Activated naive CD8-positive, alpha-beta T cell treated with anti-CD3 and anti-CD28 coated beads, Interleukin-2, amount 50 U/mL, for 24 hours (primary cell): Measurements from ENCODE around the gene TMOD2.

Source experiments
- ATAC-seq: fragments of 150-1000 bp; cut with Tn5 transposase; one replicate; pipeline ENCODE4 v1.10.0; 2021
- DNase-seq: peaks from one replicate; pipeline ENCODE4 v3.0.0; 2021
- H3K27ac Mint-ChIP-seq: one replicate; pipeline ENCODE4 v1.8.0; 2021; ENCODE audit warnings: mild to moderate bottlenecking, mixed read lengths
- H3K27me3 Mint-ChIP-seq: one replicate; pipeline ENCODE4 v1.8.0; 2021; ENCODE audit warnings: mixed read lengths
- H3K36me3 Mint-ChIP-seq: one replicate; pipeline ENCODE4 v1.8.0; 2021; ENCODE audit warnings: low read depth, mixed read lengths
- H3K4me1 Mint-ChIP-seq: one replicate; pipeline ENCODE4 v1.8.0; 2021; ENCODE audit warnings: mixed read lengths
- H3K4me3 Mint-ChIP-seq: one replicate; pipeline ENCODE4 v1.8.0; 2021; ENCODE audit warnings: mild to moderate bottlenecking, moderate library complexity, mixed read lengths
- H3K9me3 Mint-ChIP-seq: one replicate; pipeline ENCODE4 v1.8.0; 2021; ENCODE audit warnings: mixed read lengths

The TMOD2 gene

DNA sequence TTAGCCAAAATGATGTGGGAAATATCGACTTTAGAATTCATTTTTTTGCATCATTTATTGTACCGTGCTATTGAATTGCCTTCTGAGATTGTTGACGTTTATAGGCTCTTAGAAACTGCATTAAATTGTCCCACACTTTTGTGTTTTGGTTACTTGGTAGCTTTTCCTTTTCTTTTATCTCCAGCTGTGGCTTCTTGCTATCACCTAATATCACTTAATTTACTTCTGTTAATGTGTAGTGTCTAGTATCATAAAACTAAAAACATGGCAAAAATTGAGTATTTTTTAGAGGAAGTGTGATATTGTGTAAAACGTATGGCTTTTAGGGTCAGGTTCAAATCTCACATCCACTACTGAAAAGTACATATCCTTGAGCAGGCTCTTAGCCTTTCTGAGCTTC is 89.3 kb downstream of the TMOD2 start:
- H3K27ac Mint-ChIP-seq, result no peak overlapping the region
- H3K36me3 Mint-ChIP-seq, result peaks cover 2% of the 10 kb centered on the region
- no peak overlapping the region for H3K4me3 Mint-ChIP-seq
- DNase-seq (no peak), ATAC-seq (no peak)
- peaks cover 85% of the 10 kb centered on the region for H3K4me1 Mint-ChIP-seq
- H3K9me3 Mint-ChIP-seq, result no peaks in the 10 kb centered on the region
- no peaks in the 10 kb centered on the region for H3K27me3 Mint-ChIP-seq

- DNase-seq, result no peak
- Mint-ChIP-seq H3K4me1 (peaks cover 85% of the 10 kb centered on the region), H3K9me3 (no peaks in the 10 kb centered on the region), H3K36me3 (peaks cover 2% of the 10 kb centered on the region), H3K27me3 (no peaks in the 10 kb centered on the region), H3K27ac (peak overlapping the region; percentile 1), H3K4me3 (peak overlapping the region; percentile 14)
- no peak for ATAC-seq
These were observed 90.1 kb downstream of the TMOD2 start for GRCh38 chr15:51841406-51842040.

GRCh38 chr15:51842265-51842664 is 90.9 kb downstream of the TMOD2 start:
- DNase-seq, result no peak
- no peak overlapping the region for H3K4me3 Mint-ChIP-seq
- peaks cover 86% of the 10 kb centered on the region for H3K4me1 Mint-ChIP-seq
- H3K27ac Mint-ChIP-seq, result peak overlapping the region; percentile 56
- H3K27me3 Mint-ChIP-seq, result no peaks in the 10 kb centered on the region
- H3K36me3 Mint-ChIP-seq, result peaks cover 2% of the 10 kb centered on the region
- ATAC-seq, result peak; percentile 41
- H3K9me3 Mint-ChIP-seq, result no peaks in the 10 kb centered on the region

DNA sequence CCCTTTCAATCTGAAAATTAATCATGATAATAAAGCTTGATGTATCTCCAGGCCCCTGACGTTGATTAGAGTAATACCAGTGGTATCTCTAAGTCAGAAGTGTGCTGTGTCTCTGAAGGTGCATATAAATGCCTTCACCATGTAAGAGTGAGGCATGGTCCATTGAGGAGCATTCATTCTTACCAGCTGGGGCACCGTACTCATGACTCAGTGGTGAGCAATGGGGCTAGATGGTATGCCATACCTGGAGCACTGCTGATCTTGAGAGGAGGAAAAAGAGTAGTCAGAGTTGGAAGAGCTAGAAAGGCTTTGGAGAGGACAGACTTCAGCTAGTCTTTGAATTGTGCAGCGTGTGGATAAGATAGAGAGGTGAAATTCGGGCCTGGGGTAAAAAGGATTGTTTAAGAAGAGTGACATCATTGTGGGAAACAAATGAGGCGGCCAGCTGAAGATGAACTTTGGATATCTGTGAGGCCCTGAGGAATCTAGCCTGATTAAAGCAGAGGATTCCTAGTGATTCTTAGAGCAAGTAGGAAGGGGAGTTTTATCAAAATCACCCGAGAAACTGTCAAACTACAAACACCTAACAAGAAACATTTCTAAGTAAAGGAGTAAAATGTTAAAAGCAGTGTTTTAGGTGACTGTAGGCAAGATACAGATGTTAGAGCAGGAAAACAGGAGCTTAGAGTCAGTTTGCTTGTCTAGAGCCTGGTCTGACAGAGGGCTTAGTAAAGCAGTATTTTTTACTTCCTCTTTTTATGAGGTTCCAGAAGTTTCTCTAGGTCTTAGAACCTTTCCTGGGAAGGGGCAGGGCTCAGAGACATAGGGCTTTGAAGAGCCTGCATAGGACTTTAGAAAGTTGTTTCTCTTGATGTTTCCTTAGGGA is 91.7 kb downstream of the TMOD2 start:
- Mint-ChIP-seq H3K9me3 (no peaks in the 10 kb centered on the region), H3K4me1 (peaks cover 84% of the 10 kb centered on the region), H3K27ac (peak overlapping the region; percentile 15), H3K27me3 (no peaks in the 10 kb centered on the region), H3K4me3 (no peak overlapping the region), H3K36me3 (peaks cover 2% of the 10 kb centered on the region)
- DNase-seq, result no peak
- ATAC-seq, result peak; percentile 94

GRCh38 chr15:51844747-51845426 is 93.5 kb downstream of the TMOD2 start:
- no peaks in the 10 kb centered on the region for H3K27me3 Mint-ChIP-seq
- peak overlapping the region; percentile 3 for H3K27ac Mint-ChIP-seq
- H3K9me3 Mint-ChIP-seq, result no peaks in the 10 kb centered on the region
- no peak for DNase-seq
- peaks cover 79% of the 10 kb centered on the region for H3K4me1 Mint-ChIP-seq
- ATAC-seq, result no peak
- peaks cover 6% of the 10 kb centered on the region for H3K36me3 Mint-ChIP-seq
- no peak overlapping the region for H3K4me3 Mint-ChIP-seq

- Mint-ChIP-seq H3K9me3 (no peaks in the 10 kb centered on the region), H3K36me3 (peaks cover 7% of the 10 kb centered on the region), H3K4me3 (no peak overlapping the region), H3K4me1 (peaks cover 80% of the 10 kb centered on the region), H3K27me3 (no peaks in the 10 kb centered on the region), H3K27ac (peak overlapping the region; percentile 83)
- no peak for DNase-seq
- no peak for ATAC-seq
These were observed 94.7 kb downstream of the TMOD2 start for GRCh38 chr15:51846066-51846462.

DNA sequence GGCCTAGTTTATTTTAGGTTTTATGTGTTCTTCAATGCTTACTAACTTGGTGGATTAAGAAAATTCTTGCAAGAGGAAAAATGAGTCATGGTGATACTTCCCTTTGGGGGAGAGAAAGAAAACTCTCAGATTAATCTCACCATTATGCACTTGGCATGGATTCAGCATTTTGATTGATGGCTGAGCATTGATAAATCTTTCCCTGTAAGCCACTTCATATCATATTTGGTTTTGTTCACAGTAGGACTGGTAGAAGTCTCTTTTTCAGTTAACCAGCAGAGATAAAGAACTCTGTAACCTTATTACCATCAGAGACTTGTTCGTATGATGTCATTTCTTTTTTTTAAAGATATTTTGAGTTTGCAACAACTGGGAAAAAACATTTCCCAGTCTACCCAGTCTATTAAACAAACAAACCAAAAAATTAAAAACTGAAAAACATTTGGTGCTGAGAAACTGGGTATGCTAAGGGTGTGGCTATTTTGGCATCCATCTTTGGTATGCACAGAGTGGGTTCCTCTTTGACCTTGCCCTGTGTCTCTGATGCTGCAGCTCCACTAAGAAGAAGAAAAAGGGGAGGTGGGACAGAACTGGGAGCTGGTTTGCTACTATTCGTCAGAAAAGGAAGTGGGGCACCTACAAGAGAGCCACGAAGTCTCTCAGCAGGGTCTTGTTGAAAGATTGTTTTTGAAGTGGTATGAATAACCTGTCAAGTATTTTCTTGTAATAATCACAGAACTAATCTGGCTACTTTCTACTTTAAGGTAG is 95.2 kb downstream of the TMOD2 start:
- Mint-ChIP-seq H3K36me3 (peaks cover 8% of the 10 kb centered on the region), H3K27ac (peak overlapping the region; percentile 83), H3K9me3 (no peaks in the 10 kb centered on the region), H3K4me1 (peaks cover 76% of the 10 kb centered on the region), H3K27me3 (no peaks in the 10 kb centered on the region), H3K4me3 (peak overlapping the region; percentile 12)
- ATAC-seq (peak; percentile 47), DNase-seq (no peak)

- DNase-seq, result no peak
- Mint-ChIP-seq H3K27me3 (no peaks in the 10 kb centered on the region), H3K9me3 (no peaks in the 10 kb centered on the region), H3K4me1 (peaks cover 66% of the 10 kb centered on the region), H3K4me3 (no peak overlapping the region), H3K27ac (no peak overlapping the region), H3K36me3 (peaks cover 6% of the 10 kb centered on the region)
- ATAC-seq, result no peak
These were observed 97.4 kb downstream of the TMOD2 start for GRCh38 chr15:51848811-51849210.

DNA sequence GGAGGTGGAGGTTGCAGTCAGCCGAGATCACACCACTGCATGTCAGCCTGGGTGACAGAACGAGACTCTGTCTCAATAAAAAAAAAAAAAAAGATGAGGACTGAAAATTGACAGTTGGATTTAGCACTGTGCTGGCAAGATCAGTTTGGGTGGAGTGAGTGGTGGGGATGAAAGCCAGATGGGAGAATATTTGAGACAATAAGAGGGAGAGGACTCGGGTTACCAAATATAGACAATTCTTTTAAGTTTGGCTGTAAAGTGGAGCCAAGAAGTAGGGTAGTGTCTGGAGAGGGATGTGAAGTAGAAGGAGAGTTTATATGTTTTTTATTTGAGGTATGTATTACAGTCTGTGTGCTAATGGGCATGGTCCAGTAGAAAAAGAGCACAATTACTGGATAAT is 98.5 kb downstream of the TMOD2 start:
- ATAC-seq (no peak), DNase-seq (no peak)
- H3K27ac Mint-ChIP-seq, result no peak overlapping the region
- peaks cover 59% of the 10 kb centered on the region for H3K4me1 Mint-ChIP-seq
- no peaks in the 10 kb centered on the region for H3K9me3 Mint-ChIP-seq
- H3K4me3 Mint-ChIP-seq, result no peak overlapping the region
- H3K27me3 Mint-ChIP-seq, result no peaks in the 10 kb centered on the region
- peaks cover 6% of the 10 kb centered on the region for H3K36me3 Mint-ChIP-seq

GRCh38 chr15:51853998-51854397 is 102.6 kb downstream of the TMOD2 start:
- H3K4me1 Mint-ChIP-seq, result peaks cover 43% of the 10 kb centered on the region
- H3K9me3 Mint-ChIP-seq, result no peaks in the 10 kb centered on the region
- no peaks in the 10 kb centered on the region for H3K27me3 Mint-ChIP-seq
- H3K36me3 Mint-ChIP-seq, result peaks cover 3% of the 10 kb centered on the region
- ATAC-seq (no peak), DNase-seq (no peak)
- no peak overlapping the region for H3K4me3 Mint-ChIP-seq
- H3K27ac Mint-ChIP-seq, result no peak overlapping the region

- Mint-ChIP-seq H3K9me3 (no peaks in the 10 kb centered on the region), H3K4me1 (peaks cover 41% of the 10 kb centered on the region), H3K4me3 (no peak overlapping the region), H3K27me3 (no peaks in the 10 kb centered on the region), H3K36me3 (peaks cover 9% of the 10 kb centered on the region), H3K27ac (no peak overlapping the region)
- ATAC-seq (no peak), DNase-seq (no peak)
These were observed 104.2 kb downstream of the TMOD2 start for GRCh38 chr15:51855612-51856011.

- ATAC-seq (no peak), DNase-seq (no peak)
- Mint-ChIP-seq H3K27ac (no peak overlapping the region), H3K27me3 (no peaks in the 10 kb centered on the region), H3K36me3 (peaks cover 10% of the 10 kb centered on the region), H3K4me3 (no peak overlapping the region), H3K4me1 (peaks cover 46% of the 10 kb centered on the region), H3K9me3 (no peaks in the 10 kb centered on the region)
These were observed 105.5 kb downstream of the TMOD2 start for GRCh38 chr15:51856714-51857380.

GRCh38 chr15:51861557-51862359 is 110.4 kb downstream of the TMOD2 start:
- Mint-ChIP-seq H3K27me3 (no peaks in the 10 kb centered on the region), H3K9me3 (no peaks in the 10 kb centered on the region), H3K4me1 (peaks cover 60% of the 10 kb centered on the region), H3K36me3 (peaks cover 34% of the 10 kb centered on the region), H3K4me3 (peak overlapping the region; percentile 37), H3K27ac (peak overlapping the region; percentile 81)
- peak; percentile 82 for ATAC-seq
- peak; percentile 56 for DNase-seq
